Gastrocnemius medialis (tissue), 4 donors: ENCODE data around the gene ADCY5. TPM values are rescaled to one million over a fixed set of nuclear protein-coding genes. Genes with fewer than 3 reads are reported as not detected.

Source experiments
- ATAC-seq, 2 donors: fragments of 150-250 bp; one replicate each; pipeline ENCODE4 v1.9.1; 2016
- DNase-seq, 2 donors: peaks; one replicate each; pipeline ENCODE4 v3.0.0-alpha.2; 2019
- H3K27ac ChIP-seq, 4 donors: fragments of 200-600 bp; sonication (generic); 1 replicate in 1 of 4; 2 replicates in 3 of 4; pipeline ENCODE4 v1.5.1; 2016 to 2018; ENCODE audit warnings: mild to moderate bottlenecking in 2 of 4, moderate library complexity in 1 of 4
- H3K27me3 ChIP-seq, 3 donors: fragments of 200-600 bp; sonication (generic) in 2 of 3; 1 replicate in 1 of 3; 2 replicates in 2 of 3; pipeline versions ENCODE4 v1.5.1 to v1.6.0; 2016 to 2019; ENCODE audit warnings: mild to moderate bottlenecking in 1 of 3, moderate library complexity in 1 of 3
- H3K36me3 ChIP-seq, 2 donors: fragments of 200-600 bp; sonication (generic) in 1 of 2; one replicate each; pipeline ENCODE4 v1.5.1; 2017 to 2018
- H3K4me1 ChIP-seq, 2 donors: fragments of 200-600 bp; sonication (generic) in 1 of 2; one replicate each; pipeline ENCODE4 v1.5.1; 2016 to 2017; ENCODE audit warnings: mild to moderate bottlenecking in 2 of 2
- H3K4me3 ChIP-seq, 4 donors: fragments of 200-600 bp; sonication (generic) in 3 of 4; 1 replicate in 1 of 4; 2 replicates in 3 of 4; pipeline ENCODE4 v1.5.1; 2016 to 2019; ENCODE audit warnings: mild to moderate bottlenecking in 2 of 4
- H3K9me3 ChIP-seq, 3 donors: fragments of 200-600 bp; sonication (generic) in 2 of 3; 1 replicate in 1 of 3; 2 replicates in 2 of 3; pipeline ENCODE4 v1.5.1; 2016 to 2019
- CTCF ChIP-seq, 5 experiments: fragments of 450-650 bp in 3 of 5; fragments of 200-600 bp in 2 of 5; sonication (generic) in 2 of 5; IDR thresholded peaks in 4 of 5; conservative IDR thresholded peaks in 1 of 5; 1 replicate in 4 of 5; 2 replicates in 1 of 5; pipeline ENCODE4 v1.5.1; 2016 to 2019; ENCODE audit warnings: antibody characterized with exemption in 5 of 5, mild to moderate bottlenecking in 3 of 5, moderate library complexity in 3 of 5
- POLR2A ChIP-seq, 2 donors: fragments of 450-650 bp; IDR thresholded peaks; one replicate each; pipeline ENCODE4 v1.6.1; 2017; ENCODE audit warnings: antibody characterized with exemption in 2 of 2, mild to moderate bottlenecking in 2 of 2, moderate library complexity in 2 of 2
- in situ Hi-C, 4 donors: fragments of 200-750 bp; cut with MboI; loops; one replicate each; pipeline versions ENCODE4 v1.15.0 to v1.8.0; 2017; ENCODE audit warnings: low sequenced_read_pairs in 4 of 4
- intact Hi-C: fragments of 100-400 bp; cut with DNase I; formaldehyde crosslinking; loops from one replicate; pipeline ENCODE4 v1.15.1; 2023; ENCODE audit warnings: low total_unique reads
- total RNA-seq, 4 donors: library from RNA; depleted of rRNA; stranded (reverse); fragments of >200 nt; gene quantifications; one replicate each; pipeline versions ENCODE4 v1.1.0 to v1.2.3, GENCODE V29; 2016

Gene ADCY5
- total RNA-seq, 4 donors from 2014 or later = 1.0 to 6.4 (median 4.3) TPM

- TF ChIP-seq CTCF (IDR thresholded peaks at IDR 0.05 in 4 of 5, conservative IDR thresholded peaks at IDR 0.05 in 1 of 5) (no peak), POLR2A (IDR thresholded peaks at IDR 0.05) (no peak)
- Histone ChIP-seq H3K27me3 (no peaks in the 10 kb centered on the region), H3K4me1 (no peaks in the 10 kb centered on the region), H3K27ac (no peak overlapping the region), H3K36me3 (no peaks in the 10 kb centered on the region), H3K9me3 (no peaks in the 10 kb centered on the region), H3K4me3 (no peak overlapping the region)
- ATAC-seq (no peak), DNase-seq (no peak)
- intact Hi-C loops = no loop called here
- in situ Hi-C loops = loop anchor here in 3 of 4 donors (25.0 kb wide), 1 partner anchor 147 kb away; no protein-coding TSS in a partner anchor
These were observed 108.6 kb downstream of the ADCY5 start for GRCh38 chr3:123340336-123340735.

GRCh38 chr3:123339302-123339701 is 109.6 kb downstream of the ADCY5 start:
- Histone ChIP-seq H3K27me3 (no peaks in the 10 kb centered on the region), H3K27ac (no peak overlapping the region), H3K4me1 (no peaks in the 10 kb centered on the region), H3K9me3 (no peaks in the 10 kb centered on the region), H3K36me3 (no peaks in the 10 kb centered on the region), H3K4me3 (no peak overlapping the region)
- DNase-seq = no peak
- in situ Hi-C loops = loop anchor here in 3 of 4 donors (10.0 to 25.0 kb wide), 2 partner anchors 148 to 215 kb away; no protein-coding TSS in a partner anchor
- intact Hi-C loops = no loop called here
- ATAC-seq = no peak
- TF ChIP-seq POLR2A (IDR thresholded peaks at IDR 0.05) (no peak), CTCF (IDR thresholded peaks at IDR 0.05 in 4 of 5, conservative IDR thresholded peaks at IDR 0.05 in 1 of 5) (no peak)

- H3K4me3 ChIP-seq = no peak overlapping the region
- intact Hi-C loops (no loop called here), in situ Hi-C loops (loop anchor here in 3 of 4 donors (10.0 to 25.0 kb wide), 2 partner anchors 149 to 216 kb away; no protein-coding TSS in a partner anchor)
- no peaks in the 10 kb centered on the region for H3K27me3 ChIP-seq
- no peaks in the 10 kb centered on the region for H3K36me3 ChIP-seq
- TF ChIP-seq POLR2A (IDR thresholded peaks at IDR 0.05) (no peak), CTCF (IDR thresholded peaks at IDR 0.05 in 4 of 5, conservative IDR thresholded peaks at IDR 0.05 in 1 of 5) (no peak)
- no peak overlapping the region for H3K27ac ChIP-seq
- DNase-seq (no peak), ATAC-seq (no peak)
- no peaks in the 10 kb centered on the region for H3K4me1 ChIP-seq
- no peaks in the 10 kb centered on the region for H3K9me3 ChIP-seq
These were observed 110.2 kb downstream of the ADCY5 start for GRCh38 chr3:123338620-123339061.

- Histone ChIP-seq H3K36me3 (no peaks in the 10 kb centered on the region), H3K9me3 (no peaks in the 10 kb centered on the region), H3K27ac (no peak overlapping the region), H3K27me3 (no peaks in the 10 kb centered on the region), H3K4me3 (no peak overlapping the region), H3K4me1 (no peaks in the 10 kb centered on the region)
- no peak for ATAC-seq
- TF ChIP-seq POLR2A (IDR thresholded peaks at IDR 0.05) (no peak), CTCF (IDR thresholded peaks at IDR 0.05 in 4 of 5, conservative IDR thresholded peaks at IDR 0.05 in 1 of 5) (no peak)
- no peak for DNase-seq
- in situ Hi-C loops (loop anchor here in 3 of 4 donors (10.0 to 25.0 kb wide), 2 partner anchors 149 to 217 kb away; no protein-coding TSS in a partner anchor), intact Hi-C loops (no loop called here)
These were observed 110.8 kb downstream of the ADCY5 start for GRCh38 chr3:123337948-123338619.
